Measurements from ENCODE around the gene RHO.

RHO gene

GRCh38 chr3:129582799-129583198 lies 54.4 kb downstream of the RHO start:
- Histone ChIP-seq H3K4me2 (ENCODE audit: low read length) (no peak overlapping the region), H3K36me3 (replicated peaks; ENCODE audit: low read depth, low read length) (no peaks in the 10 kb centered on the region), H3K9ac (ENCODE audit: low read length) (no peak overlapping the region)

GRCh38 chr3:129583289-129583688 lies 54.9 kb downstream of the RHO start:
- Histone ChIP-seq H3K79me2 (ENCODE audit: low read length) (no peaks in the 10 kb centered on the region), H3K36me3 (replicated peaks; ENCODE audit: low read depth, low read length) (no peaks in the 10 kb centered on the region), H3K27me3 (ENCODE audit: low read depth, low read length) (no peaks in the 10 kb centered on the region), H2AFZ (ENCODE audit: low read depth, low read length) (no peak overlapping the region), H3K4me3 (ENCODE audit: low read length) (no peak overlapping the region), H4K20me1 (ENCODE audit: insufficient read depth, low read length) (no peaks in the 10 kb centered on the region), H3K9ac (ENCODE audit: low read length) (no peak overlapping the region), H3K4me1 (ENCODE audit: low read length) (peaks cover 15% of the 10 kb centered on the region), H3K4me2 (ENCODE audit: low read length) (no peak overlapping the region), H3K27ac (ENCODE audit: low read length) (no peak overlapping the region), H3K9me3 (ENCODE audit: insufficient read depth, low read length) (no peaks in the 10 kb centered on the region)
- no peak for TF ChIP-seq CTCF (IDR thresholded peaks at IDR 0.05; ENCODE audit: low read depth, low read length)
- no peak for TF ChIP-seq EZH2phosphoT487 (IDR thresholded peaks at IDR 0.05; ENCODE audit: low read depth)

More at GRCh38 chr3:129582799-129583198, 54.4 kb downstream of the RHO start:
- TF ChIP-seq CTCF (IDR thresholded peaks at IDR 0.05; ENCODE audit: low read depth, low read length) (no peak), EZH2phosphoT487 (IDR thresholded peaks at IDR 0.05; ENCODE audit: low read depth) (no peak)
- no peak overlapping the region for H3K4me3 ChIP-seq (ENCODE audit: low read length)
- H3K27ac ChIP-seq (ENCODE audit: low read length) = no peak overlapping the region
- H3K9me3 ChIP-seq (ENCODE audit: insufficient read depth, low read length) = no peaks in the 10 kb centered on the region
- H3K27me3 ChIP-seq (ENCODE audit: low read depth, low read length) = no peaks in the 10 kb centered on the region
- H3K79me2 ChIP-seq (ENCODE audit: low read length) = no peaks in the 10 kb centered on the region
- no peak overlapping the region for H2AFZ ChIP-seq (ENCODE audit: low read depth, low read length)
- H3K4me1 ChIP-seq (ENCODE audit: low read length) = peaks cover 19% of the 10 kb centered on the region
- H4K20me1 ChIP-seq (ENCODE audit: insufficient read depth, low read length) = no peaks in the 10 kb centered on the region

- H3K27me3 ChIP-seq (ENCODE audit: low read depth, low read length) = no peaks in the 10 kb centered on the region
- no peaks in the 10 kb centered on the region for H3K36me3 ChIP-seq (replicated peaks; ENCODE audit: low read depth, low read length)
- H3K79me2 ChIP-seq (ENCODE audit: low read length) = no peaks in the 10 kb centered on the region
- peaks cover 10% of the 10 kb centered on the region; the same call in 1 of the 2 replicates for H3K4me1 ChIP-seq (ENCODE audit: low read length)
- H4K20me1 ChIP-seq (ENCODE audit: insufficient read depth, low read length) = no peaks in the 10 kb centered on the region
- H3K4me3 ChIP-seq (ENCODE audit: low read length) = no peak overlapping the region
- no peak overlapping the region for H3K9ac ChIP-seq (ENCODE audit: low read length)
- TF ChIP-seq CTCF (IDR thresholded peaks at IDR 0.05; ENCODE audit: low read depth, low read length) = no peak
- TF ChIP-seq EZH2phosphoT487 (IDR thresholded peaks at IDR 0.05; ENCODE audit: low read depth) = no peak
- H2AFZ ChIP-seq (ENCODE audit: low read depth, low read length) = no peak overlapping the region
- H3K9me3 ChIP-seq (ENCODE audit: insufficient read depth, low read length) = no peaks in the 10 kb centered on the region
- H3K27ac ChIP-seq (ENCODE audit: low read length) = no peak overlapping the region
- no peak overlapping the region for H3K4me2 ChIP-seq (ENCODE audit: low read length)
These were observed 56.2 kb downstream of the RHO start for GRCh38 chr3:129584631-129585030.

Data from OCI-LY3 (cell line).